ENCODE data around the gene LIMCH1.

The LIMCH1 gene

DNA sequence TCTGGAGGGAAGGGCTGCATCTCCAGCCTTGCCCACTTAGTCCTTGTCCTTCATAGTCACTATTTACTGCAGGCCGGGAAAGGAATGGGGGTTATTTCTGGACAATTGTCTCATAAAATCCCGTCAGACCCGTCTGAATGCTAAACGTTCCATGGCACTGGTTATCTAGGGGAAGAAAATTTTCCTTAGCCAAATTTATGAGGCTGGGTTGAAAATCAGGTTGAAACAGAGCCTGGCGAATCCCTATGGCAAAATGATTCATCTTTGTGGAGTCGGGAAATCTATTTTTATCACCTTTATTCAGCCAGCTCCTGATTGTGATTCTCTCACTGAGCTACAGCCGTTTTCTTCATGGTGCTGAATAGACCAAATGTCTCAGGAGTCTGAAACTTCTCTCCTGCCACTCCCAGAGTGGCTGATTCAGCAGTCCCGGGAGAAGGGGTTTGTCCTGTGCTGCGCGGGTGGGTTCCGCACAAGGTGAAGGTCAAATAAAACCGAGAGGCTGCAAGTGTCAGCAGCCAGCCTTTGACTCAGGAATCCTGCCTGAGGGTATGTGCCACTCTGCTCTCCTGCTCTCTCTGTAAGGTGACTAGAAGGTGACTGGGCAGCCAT lies 1.0 kb downstream of the LIMCH1 start:
- TF ChIP-seq GATA3 (IDR thresholded peaks at IDR 0.05; ENCODE audit: low read depth, low read length) (no peak), GATA2 (IDR thresholded peaks at IDR 0.05; ENCODE audit: low read depth, low read length) (no peak)

DNA sequence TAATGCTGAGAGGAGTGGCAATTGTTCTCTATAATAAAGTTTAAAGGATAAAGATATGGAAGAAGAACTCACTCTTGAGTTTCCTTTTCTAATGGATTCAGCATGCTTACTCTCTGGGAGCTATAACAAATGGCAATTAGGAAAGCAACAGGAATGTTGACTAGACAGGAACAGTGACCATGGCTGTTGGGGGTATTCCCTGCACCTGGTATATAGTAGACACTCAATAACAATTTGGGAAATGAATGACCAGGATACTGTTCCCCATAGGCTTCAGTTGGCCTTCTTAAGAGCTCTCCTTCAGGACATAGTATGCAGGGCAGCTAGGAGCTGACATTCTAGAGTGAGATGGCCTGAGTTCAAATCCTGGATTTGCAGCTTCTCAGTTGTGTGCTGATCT lies 1.8 kb downstream of the LIMCH1 start:
- TF ChIP-seq GATA3 (IDR thresholded peaks at IDR 0.05; ENCODE audit: low read depth, low read length): no peak
- TF ChIP-seq GATA2 (IDR thresholded peaks at IDR 0.05; ENCODE audit: low read depth, low read length): no peak

DNA sequence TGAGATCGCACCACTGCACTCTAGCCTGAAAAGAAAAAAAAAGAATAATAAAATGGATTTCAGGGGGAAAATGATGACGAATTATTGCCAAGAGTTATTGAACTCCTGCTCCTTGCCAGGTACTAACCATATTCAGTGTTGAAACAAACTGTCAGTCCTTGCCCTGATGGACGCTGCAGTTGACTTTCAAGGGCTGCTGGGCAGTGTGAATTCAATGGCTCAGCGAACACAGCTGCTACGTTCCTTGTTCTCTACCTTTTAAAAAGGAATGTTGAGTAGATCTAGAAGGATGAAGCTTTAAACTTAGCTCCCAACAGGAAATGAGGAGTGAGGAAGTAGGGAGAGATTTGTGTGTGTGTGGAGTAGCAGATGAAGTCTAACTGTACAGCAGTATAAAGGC lies 2.7 kb downstream of the LIMCH1 start:
- TF ChIP-seq GATA2 (IDR thresholded peaks at IDR 0.05; ENCODE audit: low read depth, low read length): no peak
- no peak for TF ChIP-seq GATA3 (IDR thresholded peaks at IDR 0.05; ENCODE audit: low read depth, low read length)

DNA sequence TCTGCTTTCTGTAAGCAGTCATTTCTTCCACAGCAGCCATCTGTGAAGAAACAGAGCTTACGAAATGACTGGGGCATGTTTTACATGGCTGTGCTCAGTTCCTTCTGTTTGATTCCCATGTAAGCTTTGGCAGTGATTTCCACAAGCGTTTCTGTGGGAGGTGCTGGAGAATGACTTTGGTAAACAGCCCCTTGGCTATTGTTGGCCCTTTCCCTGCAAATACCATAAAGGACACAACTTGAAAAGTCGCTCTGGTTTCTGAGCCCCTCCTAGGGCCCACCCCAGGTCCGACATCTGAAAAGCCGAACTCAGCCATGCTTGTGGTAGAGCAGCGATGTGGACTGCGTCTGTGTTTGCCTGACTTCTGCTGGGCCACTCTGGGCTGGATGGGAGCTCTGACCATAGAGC lies 3.7 kb downstream of the LIMCH1 start:
- TF ChIP-seq GATA2 (IDR thresholded peaks at IDR 0.05; ENCODE audit: low read depth, low read length) (no peak), GATA3 (IDR thresholded peaks at IDR 0.05; ENCODE audit: low read depth, low read length) (no peak)

DNA sequence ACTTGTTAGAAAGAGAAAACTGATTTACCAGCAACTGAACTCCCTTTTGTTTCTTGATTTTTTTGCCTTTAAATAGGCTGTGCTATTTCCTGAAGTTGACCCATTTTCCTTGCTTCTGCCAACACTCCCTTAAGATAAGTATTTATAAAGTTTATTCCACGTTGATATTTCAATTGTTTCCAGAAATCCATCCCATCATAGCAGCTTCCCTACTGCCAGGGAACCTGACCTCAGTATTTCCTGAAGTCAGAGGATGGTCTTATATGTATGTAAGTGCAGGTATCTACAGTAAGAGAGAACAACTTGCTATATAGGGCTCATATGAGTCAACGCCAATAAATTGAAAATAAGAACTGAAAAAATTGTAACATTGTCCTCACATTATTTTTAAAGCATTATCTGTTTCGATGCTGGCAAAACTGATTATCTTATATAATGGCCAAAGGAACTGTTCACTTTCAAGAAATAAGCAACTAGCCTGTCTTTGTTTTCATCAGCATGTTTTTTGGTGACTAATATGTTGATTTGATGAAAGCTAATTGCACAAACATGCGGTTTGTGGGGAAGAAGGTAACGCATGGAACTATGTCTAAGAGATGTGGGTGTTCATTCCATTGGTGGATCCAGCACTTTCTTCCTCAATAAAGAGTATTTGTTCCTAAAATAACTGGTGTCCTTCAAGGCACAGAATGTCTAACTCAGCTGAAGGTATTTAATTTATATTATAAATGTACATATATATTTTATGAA lies 4.7 kb downstream of the LIMCH1 start:
- TF ChIP-seq GATA3 (IDR thresholded peaks at IDR 0.05; ENCODE audit: low read depth, low read length) (no peak), GATA2 (IDR thresholded peaks at IDR 0.05; ENCODE audit: low read depth, low read length) (no peak)

DNA sequence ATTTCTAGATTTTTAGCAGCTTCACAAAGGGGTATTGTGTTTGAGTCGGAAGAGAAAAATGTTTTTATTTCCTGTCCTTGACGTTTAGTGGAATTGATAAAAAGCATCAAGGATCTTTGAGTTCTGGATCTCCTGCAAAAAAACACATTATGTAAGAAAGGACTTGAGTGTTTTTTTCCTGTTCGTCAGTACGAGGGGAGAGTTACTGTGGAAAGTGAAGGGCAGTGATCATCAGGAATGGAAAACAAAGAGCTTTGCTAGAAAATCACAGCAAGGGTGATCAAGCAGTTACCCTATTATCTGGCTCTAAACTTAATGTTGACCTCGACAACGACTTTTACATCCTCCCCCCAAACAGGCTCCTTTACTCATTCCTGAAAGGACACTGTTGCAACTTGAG lies 7.3 kb downstream of the LIMCH1 start:
- TF ChIP-seq GATA3 (IDR thresholded peaks at IDR 0.05; ENCODE audit: low read depth, low read length) (no peak), GATA2 (IDR thresholded peaks at IDR 0.05; ENCODE audit: low read depth, low read length) (no peak)

GRCh38 chr4:41546638-41547037 lies 8.7 kb downstream of the LIMCH1 start:
- TF ChIP-seq GATA2 (IDR thresholded peaks at IDR 0.05; ENCODE audit: low read depth, low read length): no peak
- TF ChIP-seq GATA3 (IDR thresholded peaks at IDR 0.05; ENCODE audit: low read depth, low read length): no peak

DNA sequence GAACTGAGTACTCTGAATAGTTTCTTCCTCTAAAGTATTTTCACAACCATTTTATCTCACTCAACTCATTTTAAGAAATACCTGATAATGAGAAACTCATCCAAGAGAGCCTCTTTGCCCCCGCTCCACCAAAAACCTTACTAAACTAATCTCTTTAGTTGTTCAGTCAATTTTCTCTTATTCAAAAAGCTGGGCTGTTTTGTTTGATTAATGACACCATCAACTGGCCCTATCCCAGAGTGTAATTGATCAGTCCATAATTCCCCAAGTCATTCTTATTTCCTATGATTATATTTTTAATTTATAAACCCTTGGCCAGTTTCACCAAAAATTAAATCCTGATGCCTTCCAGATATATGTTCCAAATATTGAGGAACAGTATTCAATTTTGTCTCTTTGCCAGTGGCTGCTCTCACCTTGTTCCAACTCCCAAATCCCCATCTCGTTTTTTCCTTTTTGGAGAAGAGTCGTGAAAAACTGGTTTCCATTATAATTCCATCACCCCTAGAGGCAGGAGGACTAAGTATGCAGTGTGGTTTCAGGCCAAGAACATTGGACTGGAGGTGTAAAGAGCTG lies 10.4 kb downstream of the LIMCH1 start:
- no peak for TF ChIP-seq GATA3 (IDR thresholded peaks at IDR 0.05; ENCODE audit: low read depth, low read length)
- no peak for TF ChIP-seq GATA2 (IDR thresholded peaks at IDR 0.05; ENCODE audit: low read depth, low read length)

DNA sequence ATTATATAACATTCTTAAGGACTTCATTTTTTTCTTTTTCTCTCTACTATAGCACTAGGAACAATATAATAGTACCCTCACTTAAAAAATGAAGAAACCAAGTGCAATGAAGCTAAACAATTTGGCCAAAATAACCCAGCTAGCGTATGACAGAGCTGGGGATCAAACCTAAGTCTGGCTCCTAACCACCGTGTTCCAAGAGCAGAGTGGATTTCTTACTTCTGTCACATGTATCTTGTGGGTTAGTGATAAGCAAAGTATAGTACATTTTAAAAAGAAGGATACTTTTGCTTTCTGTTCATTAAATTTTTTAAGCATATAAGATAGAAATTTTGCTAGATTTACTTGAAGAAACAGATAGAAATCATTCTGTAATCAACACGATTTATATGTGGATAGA lies 11.5 kb downstream of the LIMCH1 start:
- TF ChIP-seq GATA2 (IDR thresholded peaks at IDR 0.05; ENCODE audit: low read depth, low read length): no peak

DNA sequence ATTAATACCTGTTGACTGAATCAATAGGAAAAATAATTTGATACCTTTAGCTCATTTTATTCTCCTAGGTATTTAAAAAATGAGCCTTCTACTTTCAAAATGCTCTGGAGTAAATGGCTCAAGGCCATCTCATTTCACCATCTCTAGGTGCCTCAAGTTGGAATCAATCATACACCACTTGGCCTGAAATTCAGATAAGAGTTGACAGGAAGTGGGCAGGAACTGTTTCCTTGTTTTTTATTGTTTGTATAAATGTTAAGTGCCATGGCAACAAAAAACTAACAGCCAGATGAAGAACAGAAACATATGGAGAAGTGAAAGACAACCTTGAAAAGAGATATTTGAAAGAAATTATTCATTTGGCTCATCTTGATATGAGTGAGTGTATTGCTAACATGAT lies 12.4 kb downstream of the LIMCH1 start:
- TF ChIP-seq GATA3 (IDR thresholded peaks at IDR 0.05; ENCODE audit: low read depth, low read length) (no peak), GATA2 (IDR thresholded peaks at IDR 0.05; ENCODE audit: low read depth, low read length) (no peak)

DNA sequence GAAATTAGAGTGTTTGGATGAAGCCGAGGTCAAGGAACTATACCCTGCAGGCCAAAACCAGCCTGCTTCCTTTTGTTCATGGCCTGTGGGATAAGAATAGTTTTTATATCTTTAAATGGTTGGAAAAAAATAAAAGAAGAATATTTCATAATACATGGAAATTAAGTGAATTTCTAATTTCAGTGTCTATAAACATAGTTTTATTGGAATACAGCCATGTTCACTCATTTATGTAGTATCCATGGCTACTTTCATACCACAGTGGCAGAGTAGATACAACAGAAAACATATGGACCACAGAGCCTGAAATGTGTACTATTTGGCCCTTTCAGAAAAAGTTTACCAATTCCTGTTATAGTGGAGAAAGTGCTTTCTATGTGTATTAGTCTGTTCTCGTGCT lies 13.6 kb downstream of the LIMCH1 start:
- TF ChIP-seq GATA2 (IDR thresholded peaks at IDR 0.05; ENCODE audit: low read depth, low read length) (no peak), GATA3 (IDR thresholded peaks at IDR 0.05; ENCODE audit: low read depth, low read length) (no peak)

- TF ChIP-seq GATA2 (IDR thresholded peaks at IDR 0.05; ENCODE audit: low read depth, low read length) (no peak), GATA3 (IDR thresholded peaks at IDR 0.05; ENCODE audit: low read depth, low read length) (no peak)
These were observed 16.9 kb downstream of the LIMCH1 start for GRCh38 chr4:41554905-41555304.

DNA sequence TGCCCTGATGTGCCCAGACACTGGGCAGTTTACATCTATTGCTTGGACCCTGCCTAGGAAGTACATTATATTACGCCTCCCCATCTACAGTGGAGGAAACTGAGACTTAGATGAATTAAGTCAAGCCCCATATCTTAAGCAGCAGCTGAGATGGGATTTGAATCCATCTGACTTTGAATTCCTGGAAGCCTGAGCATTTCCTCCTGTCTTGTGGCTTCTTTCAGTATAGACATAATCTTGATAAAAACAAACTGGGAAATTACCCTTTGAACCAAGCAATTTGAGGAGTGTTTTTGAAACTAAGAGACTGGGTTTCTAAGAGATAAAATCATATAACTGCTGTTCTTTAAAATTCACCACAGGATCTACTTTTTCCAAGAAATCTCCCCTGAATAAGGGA lies 18.6 kb downstream of the LIMCH1 start:
- TF ChIP-seq GATA2 (IDR thresholded peaks at IDR 0.05; ENCODE audit: low read depth, low read length) (no peak), GATA3 (IDR thresholded peaks at IDR 0.05; ENCODE audit: low read depth, low read length) (no peak)

- no peak for TF ChIP-seq GATA3 (IDR thresholded peaks at IDR 0.05; ENCODE audit: low read depth, low read length)
- TF ChIP-seq GATA2 (IDR thresholded peaks at IDR 0.05; ENCODE audit: low read depth, low read length): no peak
These were observed 22.1 kb downstream of the LIMCH1 start for GRCh38 chr4:41559940-41560516.

- no peak for TF ChIP-seq GATA3 (IDR thresholded peaks at IDR 0.05; ENCODE audit: low read depth, low read length)
- no peak for TF ChIP-seq GATA2 (IDR thresholded peaks at IDR 0.05; ENCODE audit: low read depth, low read length)
These were observed 23.3 kb downstream of the LIMCH1 start for GRCh38 chr4:41561244-41561643.

Data from SH-SY5Y (cell line).